Esophagus squamous epithelium (tissue), 5 donors: ENCODE data around the gene HJV. TPM values are rescaled to one million over a fixed set of nuclear protein-coding genes. Genes with fewer than 3 reads are reported as not detected.
"Not testable (repeated sequence)": the region's sequence is repeated elsewhere in the genome, so short reads cannot be mapped to it uniquely, and the experiment has no call there.

Experiments
- DNase-seq: peaks from one replicate; lab custom pipeline; 2025; lab: John Stamatoyannopoulos, UW
- H3K27ac ChIP-seq, 4 donors: fragments of 200-600 bp; sonication (generic); one replicate each; pipeline ENCODE4 v1.5.1; 2016 to 2019; ENCODE audit warnings: mild to moderate bottlenecking in 1 of 4
- H3K27me3 ChIP-seq, 4 donors: fragments of 200-600 bp; sonication (generic); 1 replicate in 3 of 4; 2 replicates in 1 of 4; pipeline versions ENCODE4 v1.5.1 to v1.6.0; 2017 to 2021; ENCODE audit warnings: antibody characterized with exemption in 1 of 4
- H3K36me3 ChIP-seq, 3 donors: fragments of 200-600 bp; sonication (generic); one replicate each; pipeline ENCODE4 v1.5.1; 2016 to 2019
- H3K4me1 ChIP-seq, 3 donors: fragments of 200-600 bp; sonication (generic); one replicate each; pipeline ENCODE4 v1.5.1; 2017 to 2019
- H3K4me3 ChIP-seq, 4 donors: fragments of 200-600 bp; sonication (generic); 1 replicate in 3 of 4; 2 replicates in 1 of 4; pipeline ENCODE4 v1.5.1; 2016 to 2019; ENCODE audit warnings: mild to moderate bottlenecking in 2 of 4, moderate library complexity in 1 of 4
- H3K9me3 ChIP-seq, 3 donors: fragments of 200-600 bp; sonication (generic); one replicate each; pipeline ENCODE4 v1.5.1; 2016 to 2019
- POLR2A ChIP-seq, 4 donors: fragments of 450-650 bp; IDR thresholded peaks; one replicate each; pipeline ENCODE4 v1.6.1; 2017; ENCODE audit warnings: antibody characterized with exemption in 4 of 4, mild to moderate bottlenecking in 4 of 4, moderate library complexity in 3 of 4
- WGBS, 2 donors: methylation state at CpG; one replicate each; pipeline ENCODE4 v1.1.5; 2018; 5-methylcytosine and 5-hydroxymethylcytosine counted together
- intact Hi-C: fragments of 100-400 bp; cut with DNase I; formaldehyde crosslinking; loops from one replicate; pipeline ENCODE4 v1.15.0; 2022
- total RNA-seq, 4 donors: library from RNA; depleted of rRNA; stranded (reverse); fragments of >200 nt; gene quantifications; one replicate each; pipeline ENCODE4 v1.1.0, GENCODE V29; 2016
- TF ChIP-seq, protein P1 (sequence below), 6 experiments: fragments of 450-650 bp in 4 of 6; fragments of 200-600 bp in 2 of 6; sonication (generic) in 2 of 6; IDR thresholded peaks; one replicate each; pipeline ENCODE4 v1.5.1; 2016 to 2019; ENCODE audit warnings: antibody characterized with exemption in 6 of 6, mild to moderate bottlenecking in 4 of 6, moderate library complexity in 4 of 6
- donor health status: DM: yes; HTN: yes; CAD: no.

The HJV gene, protein sequence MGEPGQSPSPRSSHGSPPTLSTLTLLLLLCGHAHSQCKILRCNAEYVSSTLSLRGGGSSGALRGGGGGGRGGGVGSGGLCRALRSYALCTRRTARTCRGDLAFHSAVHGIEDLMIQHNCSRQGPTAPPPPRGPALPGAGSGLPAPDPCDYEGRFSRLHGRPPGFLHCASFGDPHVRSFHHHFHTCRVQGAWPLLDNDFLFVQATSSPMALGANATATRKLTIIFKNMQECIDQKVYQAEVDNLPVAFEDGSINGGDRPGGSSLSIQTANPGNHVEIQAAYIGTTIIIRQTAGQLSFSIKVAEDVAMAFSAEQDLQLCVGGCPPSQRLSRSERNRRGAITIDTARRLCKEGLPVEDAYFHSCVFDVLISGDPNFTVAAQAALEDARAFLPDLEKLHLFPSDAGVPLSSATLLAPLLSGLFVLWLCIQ
- not detected for total RNA-seq

DNA sequence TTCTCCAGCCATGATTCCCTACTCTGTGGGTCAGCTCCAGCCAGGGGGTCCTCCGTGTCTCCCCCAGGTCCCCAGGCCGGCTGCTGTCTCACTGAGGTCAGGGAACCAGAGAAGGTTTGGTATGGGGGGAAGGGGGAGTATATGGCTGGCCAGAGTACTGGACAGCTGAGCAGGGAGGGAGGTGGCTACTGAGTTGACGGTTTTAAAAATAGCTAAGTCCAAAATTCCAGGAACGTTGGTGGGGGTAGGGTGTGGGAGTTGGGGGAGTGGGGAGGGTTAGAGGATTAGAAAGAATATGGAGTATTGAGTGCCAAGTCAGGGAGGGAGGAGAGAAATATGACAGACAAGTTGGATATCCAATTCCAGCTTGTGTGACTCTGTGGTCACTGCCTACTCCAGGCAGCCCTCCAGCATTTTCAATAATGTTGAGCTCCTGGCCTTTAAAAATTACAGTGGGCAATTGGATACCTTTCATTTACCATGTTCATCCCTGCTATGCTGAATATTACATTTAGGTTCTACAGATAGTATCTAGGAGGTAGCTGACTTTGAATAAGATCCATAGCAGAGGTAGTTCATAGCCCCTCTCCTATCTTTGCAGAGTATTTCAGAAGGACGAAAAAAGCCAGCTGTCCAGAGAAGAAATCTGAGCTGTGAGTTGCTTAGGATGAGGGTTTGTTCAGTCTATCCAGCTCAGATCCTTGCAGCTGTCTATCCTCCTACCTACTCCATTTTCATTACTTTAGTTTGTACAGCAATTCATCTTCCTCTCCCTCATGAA, at the start of gene HJV:
TSS of gene HJV (minus strand) at position 114 of the 781 bp plus-strand sequence. CDS start 1,504 bp downstream, outside the sequence.
- TF ChIP-seq, protein P1, sequence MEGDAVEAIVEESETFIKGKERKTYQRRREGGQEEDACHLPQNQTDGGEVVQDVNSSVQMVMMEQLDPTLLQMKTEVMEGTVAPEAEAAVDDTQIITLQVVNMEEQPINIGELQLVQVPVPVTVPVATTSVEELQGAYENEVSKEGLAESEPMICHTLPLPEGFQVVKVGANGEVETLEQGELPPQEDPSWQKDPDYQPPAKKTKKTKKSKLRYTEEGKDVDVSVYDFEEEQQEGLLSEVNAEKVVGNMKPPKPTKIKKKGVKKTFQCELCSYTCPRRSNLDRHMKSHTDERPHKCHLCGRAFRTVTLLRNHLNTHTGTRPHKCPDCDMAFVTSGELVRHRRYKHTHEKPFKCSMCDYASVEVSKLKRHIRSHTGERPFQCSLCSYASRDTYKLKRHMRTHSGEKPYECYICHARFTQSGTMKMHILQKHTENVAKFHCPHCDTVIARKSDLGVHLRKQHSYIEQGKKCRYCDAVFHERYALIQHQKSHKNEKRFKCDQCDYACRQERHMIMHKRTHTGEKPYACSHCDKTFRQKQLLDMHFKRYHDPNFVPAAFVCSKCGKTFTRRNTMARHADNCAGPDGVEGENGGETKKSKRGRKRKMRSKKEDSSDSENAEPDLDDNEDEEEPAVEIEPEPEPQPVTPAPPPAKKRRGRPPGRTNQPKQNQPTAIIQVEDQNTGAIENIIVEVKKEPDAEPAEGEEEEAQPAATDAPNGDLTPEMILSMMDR (IDR thresholded peaks at IDR 0.05), result no peak
- Histone ChIP-seq H3K27ac (no peak within 1 kb of the TSS), H3K9me3 (no peaks in the 10 kb centered on the region), H3K4me1 (peaks cover 6 to 11% (median 8%) of the 10 kb centered on the region in 3 donors), H3K4me3 (no peak within 1 kb of the TSS), H3K27me3 (peaks cover 0 to 59% (median 8%) of the 10 kb centered on the region in 4 donors), H3K36me3 (no peaks in the 10 kb centered on the region)
- intact Hi-C loops, result loop anchor here (5.0 kb wide), 1 partner anchor 170 kb away; no protein-coding TSS in a partner anchor
- no peak for DNase-seq
- 51 to 66% methylated on average over 4 to 5 of the region's 5 CpGs for WGBS, 2 donors

DNA sequence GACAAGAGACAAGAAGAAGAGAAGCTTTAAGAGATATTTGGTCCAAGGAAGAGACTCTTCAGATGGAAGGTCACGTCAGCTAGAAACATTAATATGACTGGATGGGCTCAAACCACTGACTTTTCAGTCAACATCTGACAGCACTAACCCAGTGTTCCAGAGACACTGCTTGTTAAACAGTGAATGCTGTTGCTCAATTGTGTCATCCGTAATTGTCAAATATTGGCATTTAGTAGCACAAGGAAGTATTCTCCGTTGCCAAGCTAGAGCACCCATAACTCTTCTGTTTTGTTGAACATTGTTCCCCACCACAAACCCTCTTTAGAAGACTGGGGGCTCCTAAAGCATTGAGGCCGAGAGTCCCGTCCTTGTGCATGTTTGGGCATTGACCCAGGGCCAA, 37.6 kb upstream of the HJV start:
- H3K27ac ChIP-seq, H3K4me3 ChIP-seq, H3K9me3 ChIP-seq, intact Hi-C loops, DNase-seq, H3K36me3 ChIP-seq, H3K4me1 ChIP-seq, H3K27me3 ChIP-seq: not testable (repeated sequence)
- 69 to 86% methylated on average over 2 to 3 of the region's 5 CpGs for WGBS, 2 donors

DNA sequence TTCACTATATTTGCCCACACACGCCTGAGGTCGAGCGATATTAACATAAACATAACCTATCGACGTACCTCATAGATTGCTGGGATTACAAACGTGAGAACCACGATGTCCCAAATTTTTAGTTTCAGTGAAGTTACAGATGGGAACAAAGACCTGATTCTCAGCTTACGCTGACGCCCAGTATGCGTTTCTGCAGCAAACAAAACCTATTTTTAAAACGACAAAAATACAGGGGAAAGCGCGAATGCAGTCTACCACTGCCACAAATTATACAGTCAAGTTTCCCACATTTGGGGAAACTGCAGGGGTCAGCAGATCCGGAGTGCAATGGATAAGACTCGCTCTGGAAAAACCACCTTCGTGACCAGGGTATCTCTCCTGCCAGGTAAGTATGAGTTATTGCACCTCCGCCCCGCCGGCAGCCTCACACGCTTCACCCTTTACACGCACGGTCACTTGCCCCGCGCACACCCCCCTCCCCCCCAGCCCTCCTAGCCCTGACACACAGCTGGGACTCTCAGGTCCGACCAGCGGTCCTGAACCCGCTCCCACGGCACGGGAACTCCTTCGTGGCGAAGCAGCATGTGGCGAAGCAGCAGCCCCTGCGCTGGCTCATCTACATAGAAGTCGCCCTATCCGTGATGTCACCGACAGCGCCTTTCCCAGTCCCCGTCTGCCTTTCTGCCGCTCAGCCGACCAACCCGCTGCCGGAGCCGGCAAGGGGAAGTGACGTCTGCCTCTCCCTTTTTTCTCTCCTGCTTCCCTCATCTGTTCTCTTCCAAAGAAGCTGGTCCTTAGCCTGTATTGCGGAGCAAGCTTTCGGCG, 30.5 kb upstream of the HJV start:
- DNase-seq, intact Hi-C loops, H3K9me3 ChIP-seq, H3K27me3 ChIP-seq, H3K4me1 ChIP-seq, H3K36me3 ChIP-seq: not testable (repeated sequence)
- 1 to 8% methylated on average over 32 to 45 of the region's 47 CpGs for WGBS, 2 donors
- peak overlapping the region; percentile 18 to 63 (median 47) for H3K4me3 ChIP-seq
- TF ChIP-seq POLR2A (IDR thresholded peaks at IDR 0.05), result peak in 3 of 4 donors; percentile 13 to 87 (median 80)
- TF ChIP-seq, protein P1 (IDR thresholded peaks at IDR 0.05), result peak in 2 of 6 experiments; percentile 14 to 19
- H3K27ac ChIP-seq, result peak overlapping the region; percentile 83 to 90 (median 88)

DNA sequence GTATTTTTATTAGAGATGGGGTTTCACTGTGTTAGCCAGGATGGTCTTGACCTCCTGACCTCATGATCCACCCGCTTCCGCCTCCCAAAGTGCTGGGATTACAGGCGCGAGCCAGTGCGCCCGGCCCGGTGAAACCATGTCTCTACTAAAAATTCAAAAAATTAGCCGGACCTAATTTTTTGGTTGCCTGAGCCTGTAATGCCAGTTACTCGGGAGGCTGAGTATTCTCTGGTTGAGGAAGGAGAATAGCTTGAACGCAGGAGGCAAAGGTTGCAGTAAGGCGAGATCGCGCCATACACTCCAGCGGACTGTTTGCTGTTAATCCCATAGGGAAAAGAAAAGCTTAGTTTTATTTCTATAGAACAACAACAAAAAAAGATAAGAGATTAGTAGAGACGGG, 29.9 kb upstream of the HJV start:
- Histone ChIP-seq H3K27me3 (no peaks in the 10 kb centered on the region), H3K4me3 (peak overlapping the region; percentile 18 to 63 (median 47)), H3K9me3 (no peaks in the 10 kb centered on the region), H3K36me3 (no peaks in the 10 kb centered on the region), H3K4me1 (peaks cover 0 to 8% (median 0%) of the 10 kb centered on the region in 3 donors), H3K27ac (peak overlapping the region; percentile 83 to 90 (median 88))
- no peak for TF ChIP-seq POLR2A (IDR thresholded peaks at IDR 0.05)
- TF ChIP-seq, protein P1 (IDR thresholded peaks at IDR 0.05), result no peak
- 25 to 37% methylated on average over 10 to 15 of the region's 15 CpGs for WGBS, 2 donors
- no peak for DNase-seq
- intact Hi-C loops, result no loop called here

DNA sequence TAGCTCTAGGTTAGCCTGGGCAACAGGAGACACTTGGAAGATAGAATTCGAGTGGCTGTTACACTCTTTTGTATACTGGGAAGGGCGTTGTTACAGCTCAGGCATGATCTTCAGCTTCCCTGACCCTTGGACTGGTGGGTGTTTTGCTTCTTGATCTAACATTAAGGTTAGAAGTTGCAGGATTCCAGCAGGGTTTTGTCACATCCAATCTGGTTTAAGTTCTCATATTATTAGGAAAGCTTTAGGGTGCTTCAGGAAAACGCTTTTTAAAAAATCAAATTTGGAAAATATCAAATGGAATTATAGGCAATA, 29.1 kb upstream of the HJV start:
- intact Hi-C loops, DNase-seq, H3K4me3 ChIP-seq, H3K4me1 ChIP-seq, H3K36me3 ChIP-seq, H3K9me3 ChIP-seq, H3K27me3 ChIP-seq: not testable (repeated sequence)
- 64 to 76% methylated on average over 3 of the region's 3 CpGs for WGBS, 2 donors
- H3K27ac ChIP-seq, result peak overlapping the region in 1 of 4 donors; percentile 28

DNA sequence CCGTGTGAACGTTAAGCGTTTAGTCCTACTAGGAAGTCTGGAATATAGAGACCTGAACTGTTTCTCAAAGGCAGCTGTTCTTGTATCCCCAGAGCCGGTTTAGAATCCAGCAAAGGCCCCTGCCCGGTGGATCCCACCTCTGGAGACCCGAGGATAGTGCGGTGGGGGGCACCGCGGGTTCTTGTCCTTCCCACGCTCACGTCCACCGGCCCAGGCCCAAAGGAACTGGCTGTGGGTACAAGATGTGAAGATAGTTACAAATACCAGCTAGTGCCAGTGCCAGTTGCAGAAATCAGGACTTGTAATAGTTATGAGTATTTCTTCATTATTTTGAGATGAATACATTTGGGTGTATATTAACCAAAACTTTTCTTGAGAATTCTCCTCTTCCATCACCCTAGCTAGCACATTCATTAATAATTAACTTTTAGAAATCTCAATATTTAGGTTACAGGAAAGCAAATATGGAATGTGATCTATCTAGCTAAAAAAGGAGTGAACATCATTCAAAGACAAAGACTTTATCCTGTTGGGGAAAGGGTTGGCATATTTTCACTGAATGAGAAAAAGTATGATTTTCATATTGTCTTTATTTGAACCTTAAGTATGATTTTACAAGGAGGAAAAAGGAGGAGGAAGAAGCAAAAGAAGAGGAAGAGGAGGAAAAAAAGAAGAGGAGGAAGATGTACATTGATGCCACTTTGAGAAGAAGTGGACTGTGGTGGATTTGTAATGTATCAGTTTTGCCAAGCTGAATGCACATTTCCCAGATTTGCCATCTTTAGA, 28.5 kb upstream of the HJV start:
- peak overlapping the region in 1 of 4 donors; percentile 28 for H3K27ac ChIP-seq
- H3K36me3 ChIP-seq, H3K9me3 ChIP-seq, H3K4me3 ChIP-seq, DNase-seq, H3K4me1 ChIP-seq, H3K27me3 ChIP-seq, intact Hi-C loops: not testable (repeated sequence)
- WGBS, 2 donors, result 83% methylated on average over 6 of the region's 12 CpGs; no CpG with 5 or more reads in 1 of the 2 donors
